NCI-H2107 treated with DMSO at 0.1 percent for 48 hours (cell line): ENCODE measurements around the gene CLBA1.

Source experiments
- DNase-seq: peaks from one replicate; lab custom pipeline; 2025; ENCODE audit not compliant: unreplicated experiment; lab: John Stamatoyannopoulos, UW

The CLBA1 gene

GRCh38 chr14:105005329-105005928 lies 19.8 kb downstream of the CLBA1 start:
- no peak for DNase-seq

DNA sequence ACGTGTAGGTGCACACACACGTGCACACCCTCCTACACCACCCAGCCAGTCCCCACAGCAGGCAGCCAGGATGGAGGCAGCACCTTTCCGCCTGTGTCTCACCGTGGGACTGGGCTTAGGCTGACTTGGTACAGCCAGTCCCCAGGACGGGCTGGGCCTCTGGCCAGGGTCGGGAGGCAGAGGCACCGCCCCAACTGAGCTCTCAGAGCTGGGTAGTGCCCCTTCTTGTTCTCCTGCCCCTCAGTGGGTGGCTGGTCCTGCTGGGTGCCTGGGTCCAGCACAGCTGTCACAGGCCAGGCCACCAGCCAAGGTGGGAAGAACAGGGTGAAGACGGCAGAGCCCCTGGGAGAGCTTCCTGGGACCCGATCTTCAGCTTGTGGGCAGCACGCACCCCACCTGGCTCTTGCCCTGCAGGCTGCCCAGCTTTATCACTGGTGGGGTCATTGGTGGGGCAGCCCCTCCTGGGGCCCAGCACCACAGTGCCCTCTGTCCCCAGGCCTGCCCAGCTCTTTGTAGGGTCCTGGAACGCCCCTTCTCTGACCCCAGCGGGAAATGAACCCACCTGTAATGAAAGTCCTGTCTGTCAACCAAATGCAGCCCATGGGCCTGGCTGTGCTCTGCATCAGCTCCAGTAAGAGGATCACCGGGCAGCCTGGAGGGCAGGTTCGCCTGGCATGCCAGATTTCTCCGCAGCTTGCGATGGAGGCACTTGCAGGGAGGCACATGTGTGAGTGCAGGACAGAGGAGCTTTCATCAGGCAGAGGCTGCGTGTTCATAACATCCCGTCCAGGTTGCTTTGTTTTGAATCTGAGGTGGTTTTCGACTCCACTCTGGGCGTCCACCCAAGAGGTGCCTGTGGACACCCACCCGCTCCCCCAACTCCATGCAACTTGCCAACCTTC lies 20.6 kb downstream of the CLBA1 start:
- DNase-seq: no peak

GRCh38 chr14:105006831-105007592 lies 21.4 kb downstream of the CLBA1 start:
- DNase-seq: no peak

GRCh38 chr14:105007593-105008264 lies 22.1 kb downstream of the CLBA1 start:
- DNase-seq: no peak

DNA sequence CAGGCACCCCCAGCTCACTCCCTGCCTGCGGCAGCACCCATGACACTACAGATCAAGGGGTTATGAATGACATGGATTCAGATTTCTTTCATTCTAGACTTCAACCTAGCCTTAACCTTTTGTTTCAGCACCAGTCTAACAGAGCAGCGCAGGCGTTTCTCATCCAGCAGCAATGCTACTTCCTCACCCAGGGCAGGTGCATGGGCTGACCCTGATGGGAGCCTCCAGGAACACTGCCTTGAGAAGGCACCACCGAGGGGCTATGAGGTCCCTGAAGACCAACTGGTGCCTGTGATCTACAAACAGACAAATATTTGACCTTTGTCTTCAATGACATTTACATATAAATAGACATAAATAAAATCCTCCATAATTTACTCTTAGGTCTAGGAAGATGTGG lies 24.5 kb downstream of the CLBA1 start:
- DNase-seq: no peak

GRCh38 chr14:105010891-105011291 lies 25.3 kb downstream of the CLBA1 start:
- DNase-seq: no peak

- DNase-seq: no peak
These were observed 25.9 kb downstream of the CLBA1 start for GRCh38 chr14:105011312-105011990.

- DNase-seq: no peak
These were observed 26.8 kb downstream of the CLBA1 start for GRCh38 chr14:105012171-105012985.

DNA sequence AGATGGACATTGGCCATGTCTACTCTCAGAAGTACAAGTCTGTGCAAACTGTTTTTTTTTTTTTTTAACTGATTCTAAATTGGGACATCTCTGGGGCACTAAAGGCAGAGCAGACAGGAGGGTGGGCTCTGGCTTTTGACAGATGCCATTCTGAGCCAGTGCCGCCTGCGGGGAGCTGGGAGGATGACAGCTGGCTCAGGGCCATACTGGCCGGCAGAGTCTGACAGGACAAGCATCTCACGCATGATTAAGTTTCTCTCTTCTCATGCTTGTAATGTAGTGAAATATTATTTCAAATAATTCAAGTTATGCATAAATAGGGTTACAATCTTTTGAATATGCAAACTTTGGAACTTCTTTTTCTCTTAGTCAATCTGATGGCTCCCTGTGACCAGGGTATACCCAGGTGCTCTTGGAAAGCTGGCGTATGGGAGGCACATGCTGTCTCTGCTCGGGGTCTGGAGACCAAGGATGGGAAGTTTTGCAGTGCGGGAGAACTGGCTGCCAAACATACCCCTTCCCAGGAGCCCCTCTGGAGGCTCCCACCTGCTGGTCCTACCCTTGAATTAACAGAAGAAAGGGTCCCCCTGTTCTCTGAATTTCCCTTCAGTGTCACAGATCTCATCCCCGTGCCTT lies 27.7 kb downstream of the CLBA1 start:
- no peak for DNase-seq

DNA sequence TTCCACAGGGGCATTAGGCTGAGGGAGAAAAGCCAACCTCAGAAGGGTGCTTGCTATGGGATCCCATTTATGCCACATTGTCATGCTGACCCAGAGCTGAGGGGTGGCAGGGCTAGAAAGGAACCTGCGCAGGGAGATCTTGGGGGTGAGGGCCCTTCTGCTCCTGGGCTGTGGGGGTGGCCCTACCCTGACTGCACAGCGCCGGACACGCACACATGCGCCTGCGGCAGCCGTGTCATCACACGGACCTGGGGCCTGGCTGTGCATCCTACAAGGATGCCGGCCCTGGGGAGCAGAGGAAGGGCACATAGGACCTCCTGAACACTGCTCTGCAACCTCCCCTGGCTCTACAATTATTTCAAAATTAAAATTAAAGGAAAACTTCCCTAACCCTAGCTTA lies 28.4 kb downstream of the CLBA1 start:
- DNase-seq: no peak

- DNase-seq: no peak
These were observed 29.0 kb downstream of the CLBA1 start for GRCh38 chr14:105014631-105015030.

DNA sequence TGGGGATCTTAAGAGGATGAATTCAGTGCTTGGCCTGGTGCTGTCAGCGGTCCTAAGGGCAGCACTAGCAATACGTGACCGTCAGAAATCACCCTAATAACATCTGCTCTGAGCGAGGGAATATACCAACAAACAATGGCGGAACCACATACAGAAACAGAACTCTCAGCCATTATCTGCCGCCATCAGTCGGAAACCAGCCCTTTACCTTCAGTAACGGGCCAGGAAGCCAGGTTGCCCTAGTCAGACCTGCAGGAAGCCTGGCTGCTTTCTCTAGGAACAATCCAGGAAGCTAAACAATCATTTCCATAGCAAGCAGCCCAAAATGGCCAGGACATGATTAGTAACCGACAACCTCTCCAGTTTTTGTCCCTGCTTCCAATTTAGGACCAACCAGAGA lies 29.7 kb downstream of the CLBA1 start:
- DNase-seq: no peak

DNA sequence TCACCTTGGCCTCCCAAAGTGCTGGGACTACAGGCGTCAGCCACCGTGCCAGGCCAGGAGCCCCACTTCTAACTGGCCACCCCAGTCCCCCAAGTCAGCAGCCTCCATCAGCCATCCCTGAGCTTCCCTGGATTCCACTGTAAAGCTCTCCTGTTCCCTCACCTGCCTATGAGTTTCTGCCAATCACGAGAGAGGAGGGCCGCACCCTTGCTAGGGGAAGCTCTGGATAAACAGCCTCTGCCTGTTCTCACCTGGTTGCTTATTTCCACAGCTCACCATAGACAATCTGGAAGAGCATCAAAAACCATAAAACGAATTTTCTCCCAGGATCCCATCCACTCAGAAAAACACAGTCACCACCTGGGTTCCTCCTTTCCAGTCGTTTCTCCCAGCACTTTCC lies 30.3 kb downstream of the CLBA1 start:
- DNase-seq: no peak

DNA sequence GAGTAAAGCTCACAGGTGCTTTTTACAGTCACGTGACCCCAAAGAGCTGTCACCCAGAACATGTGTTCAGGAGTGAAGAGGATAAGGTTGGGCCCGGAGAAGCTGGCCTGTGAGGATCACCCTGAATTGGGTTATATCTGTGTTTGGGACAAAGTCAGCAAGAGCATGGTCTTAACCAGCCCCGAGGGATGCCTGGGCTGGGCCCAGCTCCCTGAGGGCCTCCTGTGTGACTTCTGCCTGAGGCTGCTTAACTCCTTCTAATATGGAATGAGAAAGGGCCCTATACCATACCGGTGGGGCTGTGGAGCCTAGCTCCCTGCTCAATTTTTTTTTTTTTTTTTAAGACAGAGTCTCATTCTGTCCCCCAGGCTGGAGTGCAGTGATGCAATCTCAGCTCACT lies 32.8 kb downstream of the CLBA1 start:
- no peak for DNase-seq

- DNase-seq: no peak
These were observed 34.5 kb downstream of the CLBA1 start for GRCh38 chr14:105019861-105020814.

GRCh38 chr14:105020815-105021655 lies 35.4 kb downstream of the CLBA1 start, which contains the start of gene CDCA4:
TSS of gene CDCA4 (minus strand) at chr14:105021083. CDS start at chr14:105011929, 9,154 bp downstream.
- DNase-seq: peak; percentile 99

DNA sequence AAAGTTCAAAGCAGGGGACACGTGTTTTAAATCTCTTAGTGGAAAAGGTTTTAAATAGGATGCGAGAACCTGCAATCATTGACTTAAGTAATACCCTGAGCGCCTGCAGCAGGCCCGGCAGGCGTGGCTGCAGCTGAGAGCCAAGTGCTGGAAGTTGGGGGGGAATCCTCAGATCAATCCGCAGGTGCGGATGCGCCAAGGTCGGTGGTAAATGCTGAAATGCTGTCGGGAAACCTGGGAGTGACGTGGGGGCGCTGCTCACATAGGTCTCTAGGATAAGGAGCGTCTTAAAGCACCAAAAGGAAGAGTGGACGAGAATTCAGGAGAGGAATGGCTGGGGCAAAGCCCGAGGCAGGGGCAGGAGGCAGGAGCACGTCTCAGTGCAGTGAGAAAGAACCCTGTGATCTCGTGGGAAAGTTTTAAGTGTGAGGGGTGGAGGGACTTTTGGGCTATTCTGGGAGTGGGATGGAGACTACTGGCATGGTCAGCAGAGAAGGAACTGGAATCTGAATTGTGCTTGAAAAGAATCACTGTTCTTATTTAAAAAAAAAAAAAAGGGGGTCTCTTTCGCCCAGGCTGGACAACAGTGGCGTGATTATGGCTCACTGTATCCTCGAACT lies 36.2 kb downstream of the CLBA1 start:
- DNase-seq: peak; percentile 67
